IPS-18c (cell line): ENCODE data around the gene SVIL.
"Not testable (repeated sequence)": the region's sequence is repeated elsewhere in the genome, so short reads cannot be mapped to it uniquely, and the experiment has no call there.

ENCODE experiments used
- H3K4me3 ChIP-seq: 2 replicates; pipeline ENCODE4 v1.7.0; 2013; ENCODE audit warnings: low read depth, mild to moderate bottlenecking, low read length, moderate library complexity; ENCODE audit not compliant: insufficient read depth
- H3K9me3 ChIP-seq: one replicate; pipeline ENCODE4 v1.6.1; 2013; ENCODE audit warnings: mild to moderate bottlenecking, low read length, moderate library complexity; ENCODE audit not compliant: control insufficient read depth, insufficient read depth

Gene SVIL

GRCh38 chr10:29574212-29575097, 60.3 kb downstream of the SVIL start:
- not testable (repeated sequence) for H3K4me3 ChIP-seq, H3K9me3 ChIP-seq

- H3K9me3 ChIP-seq, H3K4me3 ChIP-seq: not testable (repeated sequence)
Measured at GRCh38 chr10:29570248-29570647, 64.5 kb downstream of the SVIL start.

GRCh38 chr10:29569795-29570194, 65.0 kb downstream of the SVIL start:
- Histone ChIP-seq H3K9me3 (no peaks in the 10 kb centered on the region), H3K4me3 (no peak overlapping the region)

GRCh38 chr10:29567003-29567402, 67.8 kb downstream of the SVIL start:
- Histone ChIP-seq H3K4me3 (no peak overlapping the region), H3K9me3 (no peaks in the 10 kb centered on the region)

GRCh38 chr10:29566209-29566608, 68.6 kb downstream of the SVIL start:
- not testable (repeated sequence) for H3K4me3 ChIP-seq, H3K9me3 ChIP-seq

GRCh38 chr10:29563420-29564035, 71.2 kb downstream of the SVIL start:
- Histone ChIP-seq H3K9me3 (no peaks in the 10 kb centered on the region), H3K4me3 (no peak overlapping the region)

- not testable (repeated sequence) for H3K4me3 ChIP-seq, H3K9me3 ChIP-seq
Measured at GRCh38 chr10:29563006-29563405, 71.8 kb downstream of the SVIL start.

GRCh38 chr10:29559996-29560395, 74.8 kb downstream of the SVIL start:
- Histone ChIP-seq H3K9me3 (no peaks in the 10 kb centered on the region), H3K4me3 (no peak overlapping the region)

GRCh38 chr10:29557665-29558064, 77.1 kb downstream of the SVIL start:
- Histone ChIP-seq H3K4me3 (no peak overlapping the region), H3K9me3 (no peaks in the 10 kb centered on the region)

GRCh38 chr10:29555746-29556481, 78.9 kb downstream of the SVIL start:
- Histone ChIP-seq H3K4me3 (no peak overlapping the region), H3K9me3 (no peaks in the 10 kb centered on the region)

- no peaks in the 10 kb centered on the region for H3K9me3 ChIP-seq
- no peak overlapping the region for H3K4me3 ChIP-seq
Measured at GRCh38 chr10:29555091-29555745, 79.6 kb downstream of the SVIL start.

- no peak overlapping the region for H3K4me3 ChIP-seq
- H3K9me3 ChIP-seq = no peaks in the 10 kb centered on the region
Measured at GRCh38 chr10:29554660-29555059, 80.1 kb downstream of the SVIL start.

- Histone ChIP-seq H3K9me3 (no peaks in the 10 kb centered on the region), H3K4me3 (no peak overlapping the region)
Measured at GRCh38 chr10:29553544-29554250, 81.1 kb downstream of the SVIL start.

GRCh38 chr10:29553116-29553515, 81.7 kb downstream of the SVIL start:
- H3K4me3 ChIP-seq, H3K9me3 ChIP-seq: not testable (repeated sequence)

GRCh38 chr10:29549493-29549892, 85.3 kb downstream of the SVIL start:
- not testable (repeated sequence) for H3K4me3 ChIP-seq, H3K9me3 ChIP-seq

GRCh38 chr10:29546773-29547313, 87.9 kb downstream of the SVIL start:
- Histone ChIP-seq H3K9me3 (no peaks in the 10 kb centered on the region), H3K4me3 (no peak overlapping the region)

- H3K9me3 ChIP-seq = no peaks in the 10 kb centered on the region
- H3K4me3 ChIP-seq = no peak overlapping the region
Measured at GRCh38 chr10:29545122-29545521, 89.6 kb downstream of the SVIL start.
